Activated T-cell treated with anti-CD3 and anti-CD28 coated beads for 1 hour (primary cell): ENCODE data around the gene PCYOX1L.
"Not testable (repeated sequence)": the region's sequence is repeated elsewhere in the genome, so short reads cannot be mapped to it uniquely, and the experiment has no call there.

Source experiments
- DNase-seq: peaks from one replicate; pipeline ENCODE4 v3.0.0-alpha.2; 2020; ENCODE audit warnings: low read depth

PCYOX1L gene

DNA sequence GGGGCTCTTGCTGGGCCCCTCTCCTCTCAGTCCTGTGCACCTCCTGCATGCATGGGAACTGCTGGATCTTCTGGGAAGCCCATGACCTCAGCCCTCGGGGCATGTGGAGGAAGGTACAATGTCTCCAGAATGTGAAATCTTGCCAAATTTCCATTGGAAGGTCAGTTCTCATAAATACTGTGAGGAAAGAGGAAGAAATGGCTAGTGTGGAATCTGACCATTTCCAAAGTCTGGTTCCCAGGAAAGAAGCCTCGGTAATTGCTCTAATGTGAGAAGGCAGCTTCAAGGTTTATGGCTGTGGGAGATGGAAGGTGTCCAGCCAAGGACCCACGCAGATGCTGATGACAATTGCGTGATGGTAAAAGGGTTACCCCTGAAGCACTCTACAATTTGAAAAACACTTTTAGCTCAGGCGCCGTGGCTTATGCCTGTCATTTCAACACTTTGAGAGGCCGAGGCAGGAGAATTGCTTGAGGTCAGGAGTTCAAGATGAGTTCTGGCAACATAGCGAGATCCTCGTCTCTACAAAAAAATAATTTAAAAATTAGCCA, 29.3 kb downstream of the PCYOX1L start:
- no peak for DNase-seq

DNA sequence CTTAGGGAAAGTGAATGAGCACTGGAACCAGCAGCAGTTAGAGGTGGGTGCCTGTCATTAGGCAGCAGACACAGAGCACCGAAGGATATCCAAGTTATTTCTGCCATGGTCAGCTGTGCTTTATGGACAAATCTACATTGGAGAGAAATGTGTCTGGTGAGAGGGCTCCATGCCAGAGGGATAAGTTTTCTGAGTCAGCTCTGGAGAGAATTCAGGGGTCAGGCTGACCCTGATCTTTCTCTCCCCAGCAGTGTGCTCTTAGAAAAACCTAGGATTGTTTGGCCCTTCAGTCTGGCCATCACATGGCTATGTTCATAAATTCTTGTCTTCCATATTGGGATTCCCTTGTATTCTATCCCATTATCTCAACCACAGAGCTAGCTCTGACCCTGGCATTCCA, 30.1 kb downstream of the PCYOX1L start:
- no peak for DNase-seq

- no peak for DNase-seq
Observed at GRCh38 chr5:149388498-149389190, 30.8 kb downstream of the PCYOX1L start.

GRCh38 chr5:149389552-149390495, 32.0 kb downstream of the PCYOX1L start:
- DNase-seq, result no peak

DNA sequence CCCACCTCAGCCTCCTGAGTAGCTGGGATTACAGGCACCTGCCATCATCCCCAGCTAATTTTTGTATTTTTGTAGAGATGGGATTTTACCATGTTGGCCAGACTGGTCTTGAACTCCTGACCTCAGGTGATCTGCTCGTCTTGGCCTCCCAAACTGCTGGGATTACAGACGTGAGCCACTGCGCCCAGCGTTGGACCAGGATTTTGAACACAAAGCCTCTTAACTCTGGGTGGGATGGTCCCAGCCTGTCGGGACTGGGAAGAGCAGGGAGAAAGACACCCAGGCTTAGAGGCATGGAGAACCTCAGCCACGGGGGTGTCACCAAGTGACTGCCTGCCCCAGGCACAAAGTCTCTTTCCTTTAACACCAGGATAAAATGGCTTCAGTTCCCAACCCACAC, 33.2 kb downstream of the PCYOX1L start:
- DNase-seq, result not testable (repeated sequence)

- no peak for DNase-seq
Observed at GRCh38 chr5:149391524-149391923, 33.7 kb downstream of the PCYOX1L start.

DNA sequence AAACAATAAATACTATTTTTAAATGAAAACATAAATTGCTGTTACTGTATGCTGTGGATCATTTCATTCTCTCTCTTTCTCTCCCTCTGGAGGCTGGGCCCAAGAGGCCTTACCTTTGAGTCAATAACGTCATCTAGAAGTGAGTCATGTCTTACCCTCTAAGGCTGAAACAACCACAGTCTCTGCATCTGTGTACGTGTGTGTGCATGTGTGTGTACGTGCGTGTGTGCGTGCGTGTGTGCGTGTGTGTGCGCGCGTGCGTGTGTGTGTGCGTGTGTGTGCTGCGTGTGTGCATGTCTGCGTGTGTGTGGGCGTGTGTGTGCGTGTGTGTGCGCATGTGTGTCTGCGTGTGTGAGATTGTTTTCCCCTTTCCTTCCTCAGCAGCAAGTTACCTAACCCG, 34.9 kb downstream of the PCYOX1L start:
- no peak for DNase-seq

- DNase-seq, result not testable (repeated sequence)
Observed at GRCh38 chr5:149394996-149395395, 37.1 kb downstream of the PCYOX1L start.

- no peak for DNase-seq
Observed at GRCh38 chr5:149397530-149397929, 39.7 kb downstream of the PCYOX1L start.

DNA sequence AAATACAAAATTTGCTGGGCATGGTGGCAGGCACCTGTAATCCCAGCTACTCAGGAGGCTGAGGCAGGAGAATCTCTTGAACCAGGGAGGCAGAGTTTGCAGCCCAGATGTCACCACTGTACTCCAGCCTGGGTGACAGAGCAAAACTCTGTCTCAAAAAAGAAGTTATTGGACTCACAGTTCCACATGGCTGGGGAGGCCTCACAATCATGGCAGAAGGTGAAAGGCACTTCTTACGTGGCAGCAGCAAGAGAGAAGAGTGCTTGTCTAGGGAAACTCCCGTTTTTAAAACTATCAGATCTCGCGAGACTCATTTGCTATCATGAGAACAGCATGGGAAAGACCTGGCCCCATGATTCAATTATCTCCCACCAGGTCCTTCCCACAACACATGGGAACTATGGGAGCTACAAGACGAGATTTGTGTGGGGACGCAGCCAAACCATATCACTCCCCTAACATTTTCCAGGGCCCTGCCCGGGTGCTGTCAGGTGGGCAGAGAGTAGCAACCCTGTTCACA, 41.0 kb downstream of the PCYOX1L start:
- DNase-seq, result not testable (repeated sequence)

- DNase-seq, result no peak
Observed at GRCh38 chr5:149399775-149400174, 41.9 kb downstream of the PCYOX1L start.

DNA sequence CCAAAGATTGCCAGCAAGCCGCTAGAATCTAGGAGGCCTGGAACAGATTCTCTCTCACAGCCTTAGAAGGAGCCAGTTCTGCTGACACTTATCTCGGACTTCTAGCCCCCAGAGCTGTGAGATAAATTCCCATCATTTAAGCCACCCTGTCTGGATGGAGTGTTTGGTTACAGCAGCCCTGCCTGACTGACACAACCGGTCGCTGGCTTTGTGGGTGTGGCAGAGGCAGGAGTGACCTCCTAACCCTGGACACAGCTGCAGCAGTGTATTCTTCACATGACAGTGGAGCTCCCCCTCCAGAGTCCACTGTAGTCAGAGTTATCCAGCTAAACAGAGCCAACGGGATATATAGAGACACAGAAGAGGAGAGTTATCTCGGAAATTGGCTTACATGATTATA, 42.5 kb downstream of the PCYOX1L start:
- DNase-seq, result no peak

DNA sequence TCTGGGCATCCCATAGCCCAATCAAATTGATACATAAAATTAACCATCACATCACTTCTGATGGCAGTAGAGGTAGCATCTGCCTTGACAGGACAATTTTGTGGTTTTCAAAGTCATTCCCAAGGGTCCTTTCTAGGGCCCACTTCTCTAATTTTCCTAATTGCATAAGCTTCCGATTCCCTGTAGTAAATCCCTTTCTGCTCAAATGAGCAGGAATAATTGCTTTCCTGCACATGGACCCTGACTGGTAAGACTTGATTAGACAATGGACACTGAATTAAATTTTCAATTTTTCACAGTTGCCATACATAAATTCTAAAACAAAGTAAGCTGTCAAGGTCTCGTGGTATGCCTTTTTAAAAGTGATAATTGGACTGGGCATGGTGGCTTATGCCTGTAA, 43.2 kb downstream of the PCYOX1L start:
- DNase-seq, result no peak

GRCh38 chr5:149402291-149402690, 44.4 kb downstream of the PCYOX1L start:
- DNase-seq, result no peak

DNA sequence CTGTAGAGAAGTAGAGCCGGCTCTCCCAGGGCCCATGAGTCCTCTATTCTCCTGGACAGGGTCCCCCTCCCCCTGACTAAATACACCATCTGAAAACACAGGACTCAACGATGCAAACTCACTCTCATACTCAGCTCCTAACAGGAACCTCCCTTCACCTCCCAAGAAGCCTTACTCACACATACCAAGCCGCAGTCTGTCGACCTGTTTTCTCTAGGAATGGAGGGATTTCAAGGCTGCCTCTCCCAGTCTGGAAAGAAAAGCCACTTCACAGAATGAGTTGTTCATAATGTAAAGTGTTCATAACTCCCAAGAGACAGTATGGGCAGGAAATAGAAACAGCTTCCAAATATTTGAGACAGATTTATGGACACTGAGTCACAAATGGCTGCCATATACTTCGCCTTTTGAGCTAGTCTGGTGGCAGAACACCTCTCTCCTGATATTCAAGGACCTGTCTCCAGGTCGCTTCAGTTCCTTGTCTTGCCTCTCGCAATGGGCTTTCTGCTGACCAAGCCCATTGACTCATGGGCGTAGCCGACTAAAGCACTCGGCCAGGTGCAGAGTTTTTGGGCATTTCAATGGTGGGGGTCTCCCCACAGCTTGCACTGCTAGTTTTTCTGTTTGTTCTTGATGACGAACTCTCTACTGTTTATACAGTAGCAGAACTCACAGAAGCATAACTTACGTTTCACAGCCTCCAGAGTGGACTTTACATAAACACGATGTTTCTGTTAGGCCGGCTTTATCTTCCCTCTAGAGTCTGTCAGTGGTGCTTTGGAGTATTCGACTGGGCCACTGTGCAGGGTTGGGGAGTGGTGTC, 46.3 kb downstream of the PCYOX1L start:
- no peak for DNase-seq

DNA sequence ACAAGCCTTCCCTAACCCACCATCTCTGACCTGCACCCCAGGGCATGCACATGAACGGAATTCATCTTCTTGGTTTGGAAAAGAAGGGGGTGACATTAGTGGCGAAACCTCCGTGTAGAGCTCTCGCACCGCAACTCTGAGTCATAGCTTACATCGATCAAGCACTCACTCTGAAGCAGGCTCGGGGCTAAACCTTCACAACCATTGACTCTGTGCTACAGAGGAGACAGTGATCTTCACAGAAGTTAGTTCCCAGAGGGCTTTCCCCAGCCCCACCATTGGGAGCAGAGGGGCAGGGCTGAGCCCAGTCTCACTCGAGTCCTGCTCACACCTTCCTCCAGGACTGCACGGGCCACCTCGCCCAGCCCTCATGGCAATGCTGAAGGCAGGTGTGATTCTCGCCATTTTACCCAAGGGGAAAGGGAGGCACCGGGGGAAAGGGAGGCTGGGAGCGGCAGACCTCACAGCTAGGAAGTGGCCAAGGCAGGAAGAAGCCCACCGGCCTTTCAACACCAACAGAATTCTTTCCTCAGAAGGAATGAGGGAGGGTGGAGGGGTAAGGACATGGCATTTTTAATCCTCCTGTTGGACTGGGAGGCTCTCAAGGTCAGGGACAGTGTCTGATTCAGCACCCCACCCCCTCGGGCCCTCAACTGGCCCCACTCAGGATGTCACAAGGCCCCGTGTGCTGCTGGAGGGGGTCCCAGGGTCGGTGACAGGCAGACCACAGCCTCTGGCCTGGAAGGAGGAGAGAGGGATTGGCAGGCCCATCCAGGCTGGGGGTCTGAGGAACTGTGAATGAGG, 47.1 kb downstream of the PCYOX1L start:
- no peak for DNase-seq

DNA sequence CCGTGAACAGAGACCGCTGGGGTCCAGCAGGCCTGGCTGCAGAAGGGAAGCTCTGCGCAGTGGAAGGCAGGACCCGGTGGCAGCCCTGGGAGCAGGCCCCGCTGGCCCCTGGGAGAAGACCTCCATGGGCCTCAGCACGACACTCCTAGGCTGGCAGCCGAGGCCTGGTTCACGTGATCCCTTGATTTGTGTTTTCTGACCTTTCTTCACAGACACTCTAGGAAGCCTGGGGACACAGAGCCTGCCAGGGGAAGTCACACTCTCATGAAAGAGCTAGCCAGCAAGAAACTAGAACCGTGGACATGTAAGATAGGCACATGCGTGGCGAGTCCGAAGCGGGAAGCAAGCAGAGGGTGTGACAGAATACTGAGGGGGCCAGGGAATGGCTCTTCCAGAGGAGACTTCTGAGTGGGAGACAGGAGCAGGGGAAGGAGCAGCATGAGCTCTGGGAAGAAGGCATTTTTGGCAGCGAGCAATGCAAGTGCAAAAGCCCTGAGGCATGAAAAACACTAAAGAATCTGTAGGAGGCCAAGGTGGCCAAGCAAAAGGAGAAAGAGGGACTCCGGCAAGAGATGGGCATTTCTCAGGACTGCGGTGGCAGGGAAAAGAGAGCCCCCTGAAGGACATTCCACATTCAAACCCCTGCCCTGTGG, 47.8 kb downstream of the PCYOX1L start:
- DNase-seq, result no peak

GRCh38 chr5:149406203-149406978, 48.5 kb downstream of the PCYOX1L start:
- DNase-seq, result no peak

DNA sequence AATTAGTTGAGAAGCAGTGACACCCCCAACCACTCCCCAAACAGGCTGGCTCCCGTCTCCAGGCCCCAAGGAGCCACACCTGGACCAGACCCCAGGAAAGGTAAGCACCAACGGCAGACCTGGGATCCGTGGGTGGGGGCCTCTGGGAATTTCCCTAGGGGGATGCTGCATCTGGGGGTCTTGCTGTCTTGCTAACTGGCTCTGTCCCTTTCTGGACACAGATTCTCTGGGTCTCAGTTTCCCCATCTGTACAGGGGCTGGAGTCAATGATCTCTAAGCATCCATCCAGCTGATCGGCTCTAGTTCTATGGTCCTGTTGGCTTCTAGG, 49.1 kb downstream of the PCYOX1L start:
- DNase-seq, result no peak
